Glutamatergic neuron (in vitro differentiated cells): Measurements from ENCODE around the gene FAM168A. TPM values are rescaled to one million over a fixed set of nuclear protein-coding genes. Genes with fewer than 3 reads are reported as not detected.

Experiments
- DNase-seq: peaks from one replicate; pipeline ENCODE4 v3.0.0; 2022
- H3K27ac Mint-ChIP-seq: one replicate; pipeline ENCODE4 v1.8.0; 2020; ENCODE audit warnings: mild to moderate bottlenecking, mixed read lengths, inconsistent platforms; ENCODE audit not compliant: unreplicated experiment
- H3K27me3 Mint-ChIP-seq: one replicate; pipeline ENCODE4 v1.8.0; 2020; ENCODE audit warnings: mild to moderate bottlenecking, moderate library complexity, mixed read lengths, inconsistent platforms; ENCODE audit not compliant: unreplicated experiment
- H3K36me3 Mint-ChIP-seq: one replicate; pipeline ENCODE4 v1.8.0; 2020; ENCODE audit warnings: mild to moderate bottlenecking, mixed read lengths, inconsistent platforms; ENCODE audit not compliant: unreplicated experiment
- H3K4me1 Mint-ChIP-seq: one replicate; pipeline ENCODE4 v1.8.0; 2020; ENCODE audit warnings: mild to moderate bottlenecking, low read depth, mixed read lengths, inconsistent platforms; ENCODE audit not compliant: unreplicated experiment
- H3K4me3 Mint-ChIP-seq: one replicate; pipeline ENCODE4 v1.8.0; 2020; ENCODE audit warnings: mild to moderate bottlenecking, mixed read lengths, inconsistent platforms; ENCODE audit not compliant: unreplicated experiment
- H3K9me3 Mint-ChIP-seq: one replicate; pipeline ENCODE4 v1.8.0; 2020; ENCODE audit warnings: mild to moderate bottlenecking, moderate library complexity, mixed read lengths, inconsistent platforms; ENCODE audit not compliant: unreplicated experiment
- total RNA-seq: library from RNA; stranded (reverse); fragmentation: NEBNext Ultra II Directional; extraction: Animal tissue kit (Norgen Biotek cat#: 25700); gene quantifications from one replicate; pipeline ENCODE4 v1.2.1, GENCODE V29; 2021; ENCODE audit not compliant: unreplicated experiment
- TF ChIP-seq, protein P1 (sequence below): fragments of 200-600 bp; sonication (generic); IDR thresholded peaks from one replicate; pipeline ENCODE4 v1.5.0; 2021; ENCODE audit not compliant: partially characterized antibody, unreplicated experiment

FAM168A gene
- total RNA-seq, 1 donor from 2014 or later, result 84.3 TPM

DNA sequence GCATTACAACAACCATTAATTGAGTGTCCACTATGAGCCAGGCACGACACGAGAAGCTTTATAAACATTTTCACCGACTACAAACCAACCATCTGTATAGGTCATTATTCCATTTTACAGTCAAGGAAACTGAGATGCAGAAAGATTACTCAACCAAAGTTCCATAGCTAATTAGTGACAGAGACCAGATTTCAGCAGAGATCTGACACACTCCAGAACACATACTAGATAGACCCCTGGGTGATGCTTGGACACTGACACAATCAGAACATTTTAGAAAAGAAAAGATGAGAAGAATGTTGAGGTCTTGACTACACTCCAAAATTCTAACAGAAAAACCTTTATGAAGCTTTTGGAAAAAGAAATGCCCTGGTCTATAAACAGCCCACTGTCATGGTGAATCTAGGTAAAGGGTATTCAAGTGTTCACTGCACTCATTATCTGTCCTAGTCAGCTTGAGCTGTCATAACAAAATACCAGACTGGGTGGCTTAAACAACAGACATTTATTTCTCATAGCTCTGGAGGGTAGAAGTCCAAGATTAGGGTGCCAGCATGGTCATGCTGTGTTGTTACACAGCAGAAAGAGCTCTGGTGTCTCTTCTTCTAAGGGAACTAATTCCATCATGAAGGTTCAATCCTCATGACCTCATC is 132.8 kb downstream of the FAM168A start:
- no peaks in the 10 kb centered on the region for H3K36me3 Mint-ChIP-seq

DNA sequence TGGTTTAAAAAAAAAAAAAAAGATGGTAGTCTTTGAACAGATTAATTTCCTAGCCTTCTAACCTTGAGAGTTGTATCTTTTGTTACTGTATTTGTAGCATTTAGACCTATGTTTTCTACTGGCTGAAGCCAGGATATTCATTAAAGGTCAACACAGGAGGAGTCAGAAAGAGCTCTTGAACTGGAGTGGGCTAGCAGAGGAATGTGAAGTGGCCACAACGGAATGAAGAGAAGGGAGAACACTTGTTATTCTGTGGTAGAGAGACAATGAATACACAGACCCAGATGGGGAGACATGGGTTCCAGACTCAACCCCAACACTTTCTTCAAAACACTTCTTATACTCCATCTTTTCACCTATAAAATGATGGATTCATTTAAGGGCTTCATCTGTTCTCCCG is 133.6 kb downstream of the FAM168A start:
- DNase-seq, result no peak
- H3K36me3 Mint-ChIP-seq, result no peaks in the 10 kb centered on the region
- H3K4me1 Mint-ChIP-seq, result peaks cover 4% of the 10 kb centered on the region
- TF ChIP-seq, protein P1, sequence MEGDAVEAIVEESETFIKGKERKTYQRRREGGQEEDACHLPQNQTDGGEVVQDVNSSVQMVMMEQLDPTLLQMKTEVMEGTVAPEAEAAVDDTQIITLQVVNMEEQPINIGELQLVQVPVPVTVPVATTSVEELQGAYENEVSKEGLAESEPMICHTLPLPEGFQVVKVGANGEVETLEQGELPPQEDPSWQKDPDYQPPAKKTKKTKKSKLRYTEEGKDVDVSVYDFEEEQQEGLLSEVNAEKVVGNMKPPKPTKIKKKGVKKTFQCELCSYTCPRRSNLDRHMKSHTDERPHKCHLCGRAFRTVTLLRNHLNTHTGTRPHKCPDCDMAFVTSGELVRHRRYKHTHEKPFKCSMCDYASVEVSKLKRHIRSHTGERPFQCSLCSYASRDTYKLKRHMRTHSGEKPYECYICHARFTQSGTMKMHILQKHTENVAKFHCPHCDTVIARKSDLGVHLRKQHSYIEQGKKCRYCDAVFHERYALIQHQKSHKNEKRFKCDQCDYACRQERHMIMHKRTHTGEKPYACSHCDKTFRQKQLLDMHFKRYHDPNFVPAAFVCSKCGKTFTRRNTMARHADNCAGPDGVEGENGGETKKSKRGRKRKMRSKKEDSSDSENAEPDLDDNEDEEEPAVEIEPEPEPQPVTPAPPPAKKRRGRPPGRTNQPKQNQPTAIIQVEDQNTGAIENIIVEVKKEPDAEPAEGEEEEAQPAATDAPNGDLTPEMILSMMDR, result no peak
- no peak overlapping the region for H3K27ac Mint-ChIP-seq
- H3K9me3 Mint-ChIP-seq, result peaks cover 1% of the 10 kb centered on the region
- peaks cover 7% of the 10 kb centered on the region for H3K27me3 Mint-ChIP-seq
- no peak overlapping the region for H3K4me3 Mint-ChIP-seq

More for the DNA sequence above, 132.8 kb downstream of the FAM168A start:
- Mint-ChIP-seq H3K4me1 (peaks cover 4% of the 10 kb centered on the region), H3K4me3 (no peak overlapping the region), H3K9me3 (peaks cover 1% of the 10 kb centered on the region), H3K27me3 (peaks cover 7% of the 10 kb centered on the region), H3K27ac (no peak overlapping the region)
- TF ChIP-seq, protein P1, result no peak
- no peak for DNase-seq

DNA sequence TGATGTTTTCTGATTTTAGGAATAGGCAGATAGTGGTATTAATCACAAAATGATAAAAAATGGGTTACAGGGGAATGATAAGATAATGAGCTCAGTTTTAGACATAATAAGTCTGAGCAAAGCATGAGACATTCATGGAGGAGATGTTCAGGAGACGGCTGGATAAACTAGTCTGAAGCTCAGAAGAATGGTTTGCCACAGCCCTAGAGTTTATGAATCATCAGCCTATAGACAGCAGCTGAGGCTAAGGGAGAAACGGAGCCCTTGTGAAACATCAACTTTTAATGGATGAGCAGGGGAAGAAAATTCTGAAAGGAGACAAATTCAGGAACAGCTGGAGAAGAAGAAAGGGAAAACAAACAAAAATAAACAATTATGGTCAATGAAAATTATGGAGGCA is 134.6 kb downstream of the FAM168A start:
- peaks cover 7% of the 10 kb centered on the region for H3K27me3 Mint-ChIP-seq
- DNase-seq, result no peak
- H3K36me3 Mint-ChIP-seq, result no peaks in the 10 kb centered on the region
- no peak overlapping the region for H3K27ac Mint-ChIP-seq
- no peak overlapping the region for H3K4me3 Mint-ChIP-seq
- peaks cover 1% of the 10 kb centered on the region for H3K9me3 Mint-ChIP-seq
- H3K4me1 Mint-ChIP-seq, result peaks cover 4% of the 10 kb centered on the region
- TF ChIP-seq, protein P1, result no peak

DNA sequence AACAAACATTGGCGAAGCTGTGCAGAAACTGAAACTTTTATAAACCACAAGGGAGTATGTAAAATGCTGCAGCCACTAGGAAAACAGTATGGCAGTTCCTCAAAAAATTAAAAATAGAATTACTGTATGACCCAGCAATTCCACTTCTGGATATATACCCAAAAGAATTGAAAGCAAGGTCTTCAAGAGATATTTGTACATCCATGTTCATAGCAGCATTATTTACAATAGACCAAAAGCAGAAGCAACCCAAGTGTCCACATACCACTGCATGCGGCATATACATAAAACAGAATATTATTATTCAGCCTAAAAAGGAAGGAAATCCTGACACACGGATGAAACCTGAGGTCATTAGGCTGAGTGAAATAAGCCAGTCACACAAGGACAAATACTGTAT is 135.9 kb downstream of the FAM168A start:
- Mint-ChIP-seq H3K9me3 (peaks cover 1% of the 10 kb centered on the region), H3K36me3 (no peaks in the 10 kb centered on the region), H3K4me3 (no peak overlapping the region), H3K27me3 (peaks cover 7% of the 10 kb centered on the region), H3K27ac (no peak overlapping the region), H3K4me1 (peaks cover 4% of the 10 kb centered on the region)
- TF ChIP-seq, protein P1, result no peak
- DNase-seq, result no peak

DNA sequence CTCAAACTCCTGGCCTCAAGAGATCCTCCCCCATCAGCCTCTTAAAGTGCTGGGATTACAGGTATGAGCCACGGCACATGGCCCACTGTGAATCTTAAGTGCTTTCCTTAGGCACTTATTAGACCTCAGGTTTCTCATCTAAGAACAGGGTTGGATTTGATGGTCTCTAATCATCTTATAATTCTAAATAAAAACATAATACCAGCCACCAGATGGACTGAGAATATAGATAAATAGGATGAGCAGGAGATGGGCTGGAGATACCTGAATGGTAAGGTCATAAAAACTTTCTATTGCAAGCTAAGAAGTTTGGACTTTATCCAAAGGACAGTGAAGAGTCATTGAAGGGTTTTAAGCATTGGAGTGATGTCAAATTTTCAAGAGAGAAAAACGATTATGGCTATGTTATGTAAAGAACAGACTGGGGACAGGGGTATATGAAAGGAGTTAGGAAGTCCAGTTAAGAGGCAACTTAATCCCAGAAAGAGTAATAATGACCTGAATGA is 136.5 kb downstream of the FAM168A start:
- no peak for DNase-seq
- H3K9me3 Mint-ChIP-seq, result peaks cover 3% of the 10 kb centered on the region

More for the DNA sequence above, 136.5 kb downstream of the FAM168A start:
- Mint-ChIP-seq H3K4me3 (no peak overlapping the region), H3K4me1 (peaks cover 4% of the 10 kb centered on the region), H3K36me3 (no peaks in the 10 kb centered on the region), H3K27me3 (peaks cover 7% of the 10 kb centered on the region), H3K27ac (no peak overlapping the region)
- TF ChIP-seq, protein P1, result no peak
